ENCODE data around the gene RPTOR.

Gene RPTOR

DNA sequence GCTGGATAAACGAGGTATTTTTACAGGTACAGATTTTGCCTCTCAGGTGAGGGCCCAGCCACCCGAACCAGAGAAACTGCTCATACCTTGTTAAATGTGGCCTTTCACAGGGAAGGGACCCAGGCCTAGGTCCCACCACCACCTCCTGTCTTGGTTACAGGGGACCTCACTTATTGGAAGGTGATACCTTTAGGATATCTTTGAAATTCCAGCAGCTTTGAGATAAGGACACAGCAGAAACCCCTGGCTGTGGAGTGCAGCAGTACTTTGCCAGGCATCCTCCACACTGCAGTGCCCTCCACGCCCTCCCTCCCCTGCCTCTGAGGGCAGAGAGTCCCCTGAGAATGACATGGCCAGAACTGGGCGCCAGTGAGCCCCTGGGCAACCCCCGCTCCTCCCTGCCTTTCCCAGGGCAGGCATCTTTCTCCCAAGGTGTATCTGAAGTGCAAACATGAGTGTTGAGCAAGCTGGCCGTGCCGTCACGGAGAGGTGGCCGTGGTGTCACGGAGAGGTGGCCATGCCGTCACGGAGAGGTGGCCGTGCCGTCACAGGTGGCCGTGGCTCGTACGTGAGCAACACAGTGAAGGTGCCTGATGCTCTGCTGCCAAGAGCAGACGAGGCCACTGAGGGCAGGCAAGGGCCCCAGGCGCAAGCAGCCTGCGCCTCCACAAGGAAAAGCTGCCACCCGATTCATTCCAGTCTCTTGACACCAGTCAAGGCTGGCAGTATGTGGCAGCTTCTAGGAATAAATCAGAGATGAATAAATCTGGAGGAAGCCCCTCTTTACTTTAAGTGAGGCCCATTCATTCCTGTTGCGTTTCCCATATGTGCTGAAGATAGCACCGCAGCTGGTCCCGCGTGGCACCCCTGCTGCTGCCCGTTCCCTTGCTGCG lies 312.5 kb downstream of the RPTOR start:
- no peak for DNase-seq

DNA sequence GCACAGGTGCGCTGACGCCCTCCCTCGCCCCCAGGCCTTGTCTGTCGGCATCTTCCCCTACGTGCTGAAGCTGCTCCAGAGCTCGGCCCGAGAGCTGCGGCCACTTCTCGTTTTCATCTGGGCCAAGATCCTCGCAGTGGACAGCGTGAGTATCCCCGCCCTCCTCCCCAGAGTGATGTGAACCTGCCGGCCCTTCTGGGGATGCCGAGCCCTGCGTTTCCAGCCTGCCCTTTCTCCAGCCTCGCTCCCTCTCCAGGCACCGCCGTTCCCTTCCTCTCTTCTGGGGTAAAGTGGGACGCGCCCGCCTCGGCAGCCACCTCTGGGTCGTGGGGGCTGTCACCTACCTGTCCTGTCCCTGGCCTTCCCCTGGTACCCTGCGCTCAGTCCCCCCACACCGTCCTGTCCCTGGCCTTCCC lies 313.1 kb downstream of the RPTOR start:
- no peak for DNase-seq

DNA sequence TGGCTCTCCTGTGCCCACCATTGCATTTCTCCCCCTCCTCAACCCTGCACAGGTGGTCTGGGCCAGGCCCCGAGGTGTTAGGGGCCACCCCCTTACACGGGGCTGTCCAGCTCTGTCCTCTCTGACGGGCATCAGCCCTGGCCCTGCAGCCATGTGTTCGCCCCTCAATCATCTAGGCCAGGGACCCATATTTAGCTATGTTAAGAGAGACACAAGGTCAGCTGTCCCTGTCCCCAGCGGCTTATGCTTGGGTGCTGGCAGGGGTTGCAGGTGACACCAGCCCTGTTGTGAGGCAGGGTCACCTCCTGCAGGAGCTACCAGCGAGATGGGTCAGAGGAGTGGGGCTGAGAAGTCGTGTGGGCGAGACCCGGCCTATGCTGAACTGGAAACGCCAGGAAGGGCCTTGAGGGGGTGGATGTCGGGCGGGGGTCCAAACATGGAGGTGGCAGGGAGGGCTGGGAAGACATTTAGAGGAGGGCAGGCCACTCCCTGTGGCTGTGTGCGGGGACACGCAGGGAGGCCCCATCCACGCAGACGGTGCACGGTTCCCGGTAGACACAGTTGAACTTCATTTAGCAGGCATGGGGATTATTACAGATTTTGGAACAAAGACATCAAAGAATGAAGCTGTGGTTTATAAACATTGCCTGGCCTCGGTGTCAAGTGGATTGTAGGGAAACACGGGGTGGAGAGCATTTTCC lies 313.8 kb downstream of the RPTOR start:
- DNase-seq: no peak

DNA sequence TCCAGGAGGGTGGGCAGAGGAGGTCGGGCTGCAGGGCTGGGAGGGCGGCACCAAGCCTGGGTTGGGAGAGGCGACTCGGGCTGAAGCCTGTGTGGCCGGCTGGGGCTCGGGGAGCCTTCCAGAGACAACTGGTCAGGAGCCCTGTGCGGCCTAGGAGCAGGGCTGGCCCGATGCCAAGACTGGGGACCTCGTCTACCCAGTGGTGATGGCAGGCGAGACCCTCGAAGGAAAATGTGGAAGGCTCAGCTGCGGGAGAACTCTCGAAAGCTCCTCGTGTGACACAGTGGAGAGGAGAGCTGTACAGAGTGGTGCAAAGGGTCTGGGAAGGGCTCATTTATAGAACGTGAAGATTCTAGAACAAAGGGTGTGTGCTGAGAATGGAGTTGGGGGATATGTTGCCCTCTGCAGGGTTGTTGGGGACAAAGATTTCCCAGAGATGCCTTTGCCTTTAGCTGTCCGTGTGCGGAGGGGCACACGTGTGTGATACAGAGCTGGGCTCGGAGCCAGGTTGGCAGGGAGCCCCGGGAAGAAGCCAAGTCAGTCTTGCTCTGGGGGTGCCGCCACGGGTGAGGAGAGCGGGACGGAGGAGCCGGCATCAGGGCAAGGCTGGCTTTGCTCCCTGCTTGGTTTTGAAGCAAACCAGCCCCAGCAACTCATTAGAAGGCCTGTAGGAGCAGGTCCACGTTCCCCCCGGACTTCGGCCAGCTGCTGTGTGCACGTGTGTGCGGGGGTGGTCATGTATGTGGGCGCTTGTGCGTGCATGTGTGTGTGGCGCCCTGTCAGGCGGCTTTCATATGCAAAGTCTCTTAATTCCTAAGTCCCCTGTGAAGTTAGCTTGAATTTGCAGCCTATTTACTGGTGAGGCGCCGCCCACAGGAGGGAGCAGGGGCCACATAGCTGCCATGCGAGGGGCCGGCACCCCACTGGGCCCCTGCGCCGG lies 314.6 kb downstream of the RPTOR start:
- no peak for DNase-seq

DNA sequence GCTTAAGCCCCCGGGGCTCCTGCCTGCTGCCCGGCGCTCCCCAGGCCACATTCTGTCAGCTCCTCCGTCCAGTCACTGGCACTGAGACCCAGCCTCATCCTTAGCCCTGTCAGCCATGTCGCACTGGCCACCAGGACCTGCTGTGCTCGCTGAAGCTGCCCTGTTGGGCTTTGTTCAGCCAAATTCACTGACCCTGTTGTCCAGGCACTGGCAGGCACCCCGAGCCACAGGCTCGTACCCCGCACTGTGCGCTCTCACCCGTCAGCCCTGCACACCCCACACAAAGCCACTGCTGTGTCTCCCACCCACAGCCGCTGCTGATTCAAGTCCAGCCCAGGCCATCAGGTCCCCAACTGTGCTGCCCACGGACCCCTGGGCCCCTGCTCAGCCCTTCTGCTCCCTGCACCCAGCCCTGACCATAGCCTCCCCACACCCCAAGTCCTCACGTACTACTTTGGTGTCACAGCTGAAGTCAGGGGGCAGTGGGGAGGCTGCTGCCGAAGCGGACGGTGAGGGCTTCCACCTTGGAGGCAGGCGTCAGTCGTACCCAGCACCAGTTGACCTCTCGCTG lies 315.5 kb downstream of the RPTOR start:
- DNase-seq: no peak

DNA sequence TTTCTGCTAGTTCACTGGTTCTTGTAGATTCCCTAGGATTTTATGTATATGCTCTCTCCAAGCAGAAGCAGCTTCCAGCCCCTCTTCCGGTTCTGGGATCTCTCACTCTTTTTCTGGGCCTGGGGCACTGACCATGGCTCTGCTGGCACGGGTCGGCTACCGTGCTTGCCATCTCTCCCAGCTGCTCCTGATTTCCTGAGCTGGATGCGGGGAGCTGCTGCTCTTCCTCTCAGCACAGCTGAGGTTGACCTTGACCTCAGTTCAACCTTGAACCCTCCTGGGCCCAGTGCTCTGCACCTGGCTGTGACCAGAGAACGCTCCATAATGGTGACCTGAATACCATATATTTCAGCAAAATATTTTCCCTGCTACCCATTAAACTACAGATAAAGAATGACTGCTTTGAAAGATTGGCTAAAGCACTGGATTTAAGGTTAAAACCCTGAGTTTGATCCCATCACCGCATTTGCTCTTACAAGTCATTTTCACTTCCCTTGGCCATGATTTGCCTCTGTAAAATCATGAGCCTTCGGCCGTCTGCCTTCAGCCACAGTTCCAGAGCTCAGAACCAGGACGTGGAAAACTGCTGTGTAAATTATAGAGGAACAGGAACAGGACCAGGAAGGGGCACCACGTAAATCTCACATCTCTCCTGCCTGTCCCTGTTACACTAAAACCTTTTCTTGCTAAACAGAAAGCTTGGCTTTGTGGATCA lies 316.2 kb downstream of the RPTOR start:
- no peak for DNase-seq

DNA sequence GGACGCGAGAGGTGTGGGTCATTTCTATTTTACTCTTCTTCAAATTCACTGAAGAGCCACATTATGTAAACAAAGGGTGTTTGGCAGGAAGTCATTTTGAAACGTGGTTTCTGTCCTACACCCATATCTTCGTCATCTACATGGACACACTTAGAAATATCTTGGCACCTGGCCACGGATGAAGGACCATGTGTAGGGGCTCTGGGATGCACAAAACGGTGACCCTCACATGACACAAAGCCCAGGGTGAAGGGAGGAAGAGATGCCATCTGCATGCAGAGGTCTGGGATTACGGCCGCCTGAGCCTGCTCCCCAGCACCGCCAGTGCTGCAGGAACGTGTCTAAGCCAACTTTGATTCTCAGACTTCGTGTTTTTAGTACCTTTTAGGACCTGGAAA lies 316.8 kb downstream of the RPTOR start:
- DNase-seq: no peak

DNA sequence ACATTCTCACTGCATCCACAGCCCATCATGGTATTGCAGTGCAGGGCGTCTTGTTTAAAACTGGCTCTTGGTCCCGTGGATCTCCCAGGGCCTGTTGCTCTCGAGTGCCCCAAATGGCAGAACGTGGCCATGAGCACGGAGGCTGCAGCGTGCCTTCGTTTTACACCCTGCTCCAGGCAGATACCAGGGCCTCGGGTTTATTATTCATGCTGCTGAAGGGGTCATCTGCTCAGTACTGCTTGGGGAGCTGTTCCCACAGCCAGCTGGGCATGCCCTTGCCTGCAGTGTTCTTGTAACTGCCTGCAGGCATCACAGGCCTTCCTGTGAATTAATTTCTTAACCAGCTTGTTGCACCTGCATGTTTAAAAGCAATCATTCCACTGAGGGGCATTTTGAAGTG lies 317.3 kb downstream of the RPTOR start:
- no peak for DNase-seq

DNA sequence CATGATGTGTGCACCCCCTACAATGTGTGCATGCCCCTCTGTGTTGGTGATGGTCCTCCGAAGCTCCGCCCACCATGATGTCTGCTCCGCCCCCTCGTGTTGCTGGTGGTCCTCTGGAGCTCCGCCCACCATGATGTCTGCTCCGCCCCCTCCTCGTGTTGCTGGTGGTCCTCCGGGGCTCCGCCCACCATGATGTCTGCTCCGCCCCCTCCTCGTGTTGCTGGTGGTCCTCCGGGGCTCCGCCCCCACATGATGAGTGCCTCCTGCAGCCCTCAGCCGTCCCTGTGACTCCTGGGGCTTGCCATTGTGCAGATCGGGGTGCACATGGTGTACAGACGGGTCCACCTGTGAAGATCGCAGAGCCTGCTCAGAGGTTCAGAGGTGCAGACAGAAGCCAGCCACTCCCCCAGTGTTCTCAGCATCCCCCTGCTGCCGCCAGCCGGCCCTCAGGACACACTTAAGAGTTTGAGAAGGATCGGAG lies 317.9 kb downstream of the RPTOR start:
- no peak for DNase-seq

DNA sequence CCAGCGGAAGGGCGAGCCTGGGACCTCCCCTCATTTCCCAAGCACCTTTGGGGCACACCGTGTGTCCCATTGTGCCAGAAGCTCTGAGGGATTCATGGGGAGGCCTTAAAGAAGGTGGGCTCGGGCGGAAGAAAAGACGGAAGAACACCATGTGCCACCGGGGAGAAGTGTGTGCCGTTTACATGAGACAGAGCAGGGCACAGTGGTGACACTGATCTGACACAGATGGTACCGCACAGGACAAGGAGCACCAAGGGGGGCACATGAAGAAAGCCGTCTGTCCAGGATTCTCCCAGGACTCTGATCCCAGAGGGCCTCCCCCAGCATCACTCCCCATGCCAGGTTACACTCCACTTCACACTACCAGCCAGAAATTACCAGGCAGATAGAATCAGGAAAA lies 318.3 kb downstream of the RPTOR start:
- no peak for DNase-seq

DNA sequence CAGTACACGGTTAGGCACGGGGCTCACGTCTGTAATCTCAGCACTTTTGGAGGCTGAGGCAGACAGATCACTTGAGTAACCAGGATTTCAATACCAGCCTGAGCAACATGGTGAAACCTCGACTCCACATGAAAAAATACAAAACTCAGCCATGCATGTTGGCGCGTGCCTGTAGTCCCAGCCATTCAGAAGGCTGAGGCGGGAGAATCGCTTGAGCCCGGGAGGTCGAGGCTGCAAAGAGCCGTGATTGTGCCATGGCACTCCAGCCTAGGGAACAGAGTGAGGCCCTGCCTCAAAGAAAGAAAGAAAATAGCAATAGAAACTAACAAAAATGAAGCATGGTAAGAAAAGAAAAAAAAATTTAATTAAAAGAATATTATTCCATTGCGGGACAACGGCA lies 319.0 kb downstream of the RPTOR start:
- DNase-seq: no peak

DNA sequence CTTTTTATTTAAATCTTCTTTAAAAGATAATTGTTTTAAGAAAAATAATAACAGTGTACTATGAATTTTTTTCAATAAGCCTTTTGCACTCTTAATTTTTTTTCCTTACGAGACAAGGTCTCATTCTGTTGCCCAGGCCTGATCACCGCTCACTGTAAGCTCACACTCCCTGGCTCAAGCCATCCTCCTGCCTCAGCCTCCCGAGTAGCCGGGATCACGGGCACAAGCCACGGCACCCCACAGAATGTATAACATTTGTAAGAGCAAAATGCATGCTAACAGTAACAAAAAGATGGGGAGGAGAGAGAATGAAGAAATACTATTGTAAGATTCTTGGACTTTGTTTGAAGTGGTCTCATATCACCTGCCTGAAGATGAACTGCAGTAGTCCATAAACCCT lies 320.1 kb downstream of the RPTOR start:
- no peak for DNase-seq

DNA sequence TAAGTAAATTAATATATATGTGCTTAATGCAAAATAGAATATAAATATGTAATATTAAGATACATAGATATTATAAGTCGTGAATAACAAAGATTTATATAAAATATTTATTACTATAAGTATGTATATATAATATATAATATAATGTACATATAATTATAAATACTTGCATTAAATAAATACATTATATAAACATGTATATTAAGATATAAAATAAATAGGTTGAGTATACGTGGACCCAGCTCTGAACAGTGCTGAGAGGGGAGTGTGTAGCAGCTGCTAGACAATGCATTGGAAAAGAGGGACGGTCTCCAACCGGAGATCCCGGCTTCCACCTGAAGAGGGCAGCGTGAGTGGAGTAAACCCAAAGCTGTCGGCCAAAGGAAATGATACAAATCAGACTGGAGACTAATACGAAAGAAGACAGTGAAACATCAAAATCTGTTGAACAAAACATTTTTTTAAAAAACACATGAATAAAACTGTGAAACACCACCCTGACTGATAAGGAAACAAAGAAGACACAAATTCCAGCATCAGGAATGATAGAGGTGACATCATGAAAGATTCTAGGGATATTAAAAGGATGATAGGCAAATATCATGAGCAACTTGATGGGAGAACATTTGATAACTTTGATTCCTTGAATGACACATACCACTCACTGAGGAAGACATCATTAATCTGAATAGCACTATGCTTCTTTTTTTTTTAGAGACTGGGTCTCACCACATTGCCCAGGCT lies 321.6 kb downstream of the RPTOR start:
- no peak for DNase-seq

DNA sequence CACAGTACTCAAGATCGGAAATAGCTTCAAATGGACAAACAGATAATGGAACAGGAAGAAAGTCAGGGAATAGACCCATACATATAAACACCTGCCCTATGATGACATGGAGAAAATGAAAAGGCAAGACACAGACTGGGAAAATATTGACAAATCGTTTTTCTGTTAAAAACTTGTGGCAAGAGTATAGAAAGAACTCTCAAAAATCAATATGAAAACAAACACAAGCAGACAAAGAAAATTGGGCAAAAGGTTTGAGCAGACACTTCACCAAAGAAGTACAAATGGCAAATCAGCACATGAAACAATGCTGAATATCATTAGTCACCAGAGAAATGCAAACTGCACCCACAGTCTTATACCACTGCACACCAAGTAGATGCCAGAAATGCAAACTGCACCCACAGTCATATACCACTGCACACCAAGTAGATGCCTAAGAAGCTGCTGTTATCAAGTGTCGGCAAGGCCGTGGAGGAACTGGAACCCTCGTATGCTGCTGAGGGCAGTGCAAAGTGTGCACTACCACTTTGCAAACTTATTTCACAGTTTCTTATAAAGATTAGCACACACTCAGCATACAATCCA lies 323.5 kb downstream of the RPTOR start:
- no peak for DNase-seq

DNA sequence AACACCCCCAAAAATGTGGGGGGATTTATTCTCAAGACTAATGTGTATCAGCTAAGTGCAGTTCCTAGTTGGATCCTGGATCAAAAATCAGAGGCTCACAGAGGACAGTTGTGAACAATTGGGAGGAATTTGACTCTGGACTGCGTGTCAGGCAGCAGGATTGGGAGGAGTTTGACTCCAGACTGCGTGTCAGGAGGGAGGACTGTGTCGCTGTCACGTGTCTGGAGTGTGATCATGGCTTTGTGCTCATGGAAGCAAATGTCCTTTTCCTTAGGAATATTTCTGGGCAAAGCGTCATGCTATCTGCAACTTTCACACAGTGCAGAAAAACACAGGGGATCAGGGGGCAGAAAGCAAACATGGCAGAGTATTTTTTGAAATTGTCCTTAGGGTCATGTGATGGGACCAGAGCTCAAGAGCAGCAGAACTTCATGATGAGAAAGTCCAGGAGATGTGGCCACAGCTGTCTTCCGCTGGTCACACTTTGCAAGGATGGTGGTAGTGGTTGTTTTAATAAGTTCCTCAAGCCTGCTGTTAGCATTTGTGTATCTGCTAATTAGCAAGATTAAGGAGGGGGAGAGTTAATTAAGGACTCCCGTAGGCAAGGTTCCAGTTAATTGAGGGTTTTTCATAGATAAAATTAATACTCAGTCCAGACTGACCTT lies 325.0 kb downstream of the RPTOR start:
- no peak for DNase-seq

DNA sequence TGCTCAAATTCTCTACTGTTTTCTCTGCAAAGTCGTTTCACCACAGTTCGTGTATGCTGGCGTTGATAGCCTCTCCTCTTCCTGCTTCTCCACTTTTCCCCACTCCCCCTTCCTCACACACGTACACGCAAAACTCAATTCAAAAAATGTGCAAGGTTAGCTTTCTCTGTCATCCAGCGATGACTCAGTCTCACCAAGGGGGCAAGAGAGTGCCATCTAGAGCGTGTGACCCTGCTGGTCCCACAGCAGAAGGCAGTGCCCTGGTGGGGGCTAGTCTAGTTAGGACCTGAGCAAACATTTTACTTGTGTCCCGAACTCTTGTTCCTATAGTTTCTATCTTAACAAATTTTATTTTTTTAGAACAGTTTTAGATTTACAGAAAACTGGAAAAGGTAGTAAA lies 325.8 kb downstream of the RPTOR start:
- no peak for DNase-seq

DNA sequence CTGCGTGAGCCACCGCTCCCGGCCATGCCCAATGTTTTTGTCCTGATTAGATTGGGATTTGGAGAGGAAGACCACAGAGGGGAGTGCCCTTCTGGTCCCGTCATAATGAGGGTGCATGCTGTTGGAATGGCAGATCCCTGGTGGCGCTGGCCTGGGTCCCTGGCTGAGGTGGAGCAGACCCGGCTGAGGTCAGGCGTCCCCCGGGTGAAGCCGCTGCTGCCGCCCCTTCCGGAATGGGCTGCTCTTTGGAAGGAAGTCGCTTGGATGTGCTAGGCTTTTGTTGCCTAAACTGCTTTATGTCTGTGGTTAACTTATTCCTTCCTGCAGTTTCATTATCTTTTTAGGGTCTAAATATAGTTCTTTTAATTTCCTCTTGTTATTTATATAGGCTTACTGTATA lies 326.7 kb downstream of the RPTOR start:
- DNase-seq: no peak

DNA sequence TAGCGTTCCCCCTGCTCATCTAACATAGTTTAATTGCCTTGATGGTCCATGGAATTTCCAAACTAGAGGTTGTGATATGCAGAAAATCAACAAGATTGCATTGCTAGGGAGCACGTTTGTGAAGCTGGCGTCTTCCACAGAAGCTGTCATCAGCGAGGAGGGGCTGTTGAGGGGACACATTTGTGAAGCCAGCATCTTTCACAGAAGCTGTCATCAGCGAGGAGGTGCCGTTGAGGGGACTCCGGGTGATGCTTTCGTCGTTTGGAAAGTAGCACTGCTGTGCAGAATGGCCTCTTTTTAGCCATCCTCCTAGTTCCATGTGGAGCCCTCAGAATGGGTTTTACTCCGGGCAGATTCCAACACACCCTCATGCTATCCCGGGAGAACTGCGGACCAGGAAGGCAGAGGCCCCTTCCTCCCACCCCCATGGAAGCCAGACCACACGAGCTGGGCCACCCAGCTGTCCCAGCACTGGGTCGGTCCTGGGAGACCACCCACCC lies 327.4 kb downstream of the RPTOR start:
- no peak for DNase-seq

DNA sequence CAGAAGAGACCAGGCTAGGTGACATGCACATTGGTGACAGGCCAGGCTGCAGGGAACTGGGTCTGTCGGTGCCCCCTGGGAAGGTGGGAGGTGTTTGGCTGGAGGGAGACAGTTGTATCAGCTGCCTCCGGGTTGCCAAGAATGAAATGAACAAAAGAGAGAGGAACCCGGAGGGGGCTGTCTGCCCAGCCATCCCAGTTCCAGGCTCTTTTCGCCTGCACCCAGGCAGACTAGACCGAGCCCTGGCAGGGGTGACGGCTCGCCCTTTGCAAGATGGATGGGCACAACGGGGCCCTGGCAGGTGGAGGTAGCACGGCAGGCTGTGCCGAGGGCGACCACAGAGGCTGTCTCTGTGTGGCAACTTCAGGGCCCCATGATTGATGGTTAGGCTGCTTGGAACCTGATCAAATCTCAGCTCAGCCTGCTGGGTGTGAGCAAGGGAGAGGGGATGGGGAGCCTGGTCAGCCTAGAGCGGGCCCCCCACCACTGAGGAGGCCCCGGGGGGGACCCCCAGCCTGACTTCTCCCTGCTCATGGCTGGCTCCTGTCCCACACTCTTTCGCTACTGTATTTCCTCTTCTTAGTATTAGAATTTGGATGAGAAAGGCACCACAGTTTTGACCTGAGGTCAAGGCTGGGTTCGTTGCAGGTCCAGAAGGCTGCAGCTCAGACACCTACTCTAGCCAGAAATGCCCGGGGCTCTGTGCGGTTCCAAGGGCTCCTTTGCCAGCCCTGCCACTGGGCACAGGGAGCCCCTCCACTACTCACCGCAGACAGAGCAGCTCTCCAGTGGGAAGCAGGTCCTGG lies 328.1 kb downstream of the RPTOR start:
- DNase-seq: no peak
